H9 (cell line): Measurements from ENCODE around the gene TBC1D24. TPM values are rescaled to one million over a fixed set of nuclear protein-coding genes. Genes with fewer than 3 reads are reported as not detected.
A peak's percentile ranks its signal among the peaks of the same experiment; 100 is the strongest.
"Not testable (repeated sequence)": the region's sequence is repeated elsewhere in the genome, so short reads cannot be mapped to it uniquely, and the experiment has no call there.

ENCODE experiments used
- DNase-seq: peaks from one replicate; pipeline ENCODE4 v3.0.0-alpha.2; 2017
- H2AFZ ChIP-seq: one replicate; pipeline ENCODE4 v1.6.1; 2013; ENCODE audit warnings: mild to moderate bottlenecking, low read length, control low read depth, moderate library complexity
- H2AK5ac ChIP-seq: 2 replicates; pipeline ENCODE4 v1.6.1; 2013; ENCODE audit warnings: low read length, control low read depth, mixed read lengths; ENCODE audit not compliant: insufficient read length
- H2BK120ac ChIP-seq: one replicate; pipeline ENCODE4 v1.6.1; 2013; ENCODE audit warnings: low read depth, mild to moderate bottlenecking, low read length, control low read depth, inconsistent platforms; ENCODE audit not compliant: poor library complexity, severe bottlenecking
- H2BK12ac ChIP-seq: 2 replicates; pipeline ENCODE4 v1.6.1; 2013; ENCODE audit warnings: low read length, control low read depth, mixed read lengths, low read depth; ENCODE audit not compliant: insufficient read length
- H2BK15ac ChIP-seq: 2 replicates; pipeline ENCODE4 v1.6.1; 2013; ENCODE audit warnings: low read depth, low read length, control low read depth
- H2BK20ac ChIP-seq: one replicate; pipeline ENCODE4 v1.6.1; 2013; ENCODE audit warnings: low read depth, mild to moderate bottlenecking, low read length, control low read depth, inconsistent platforms; ENCODE audit not compliant: poor library complexity, severe bottlenecking
- H2BK5ac ChIP-seq: 2 replicates; pipeline ENCODE4 v1.6.1; 2013; ENCODE audit warnings: low read length, control low read depth, mixed read lengths; ENCODE audit not compliant: insufficient read length
- H3K14ac ChIP-seq: 2 replicates; pipeline ENCODE4 v1.6.1; 2013; ENCODE audit warnings: low read length, control low read depth; ENCODE audit not compliant: insufficient read depth
- H3K18ac ChIP-seq: 2 replicates; pipeline ENCODE4 v1.6.1; 2013; ENCODE audit warnings: low read depth, mild to moderate bottlenecking, mixed read lengths, low read length, control low read depth; ENCODE audit not compliant: insufficient read length
- H3K23ac ChIP-seq: 2 replicates; pipeline ENCODE4 v1.6.1; 2013; ENCODE audit warnings: low read length, control low read depth, mixed read lengths, low read depth; ENCODE audit not compliant: insufficient read length
- H3K23me2 ChIP-seq: 2 replicates; pipeline ENCODE4 v1.6.1; 2013; ENCODE audit warnings: low read depth, mild to moderate bottlenecking, mixed read lengths, low read length, control low read depth; ENCODE audit not compliant: insufficient read length, poor library complexity, severe bottlenecking
- H3K27ac ChIP-seq: 2 replicates; pipeline ENCODE4 v1.5.1; 2013; ENCODE audit warnings: low read length, control low read depth, mixed read lengths, low read depth; ENCODE audit not compliant: insufficient read length
- H3K27me3 ChIP-seq: 2 replicates; pipeline ENCODE4 v1.6.1; 2013; ENCODE audit warnings: low read length, control low read depth, inconsistent platforms; ENCODE audit not compliant: insufficient read depth
- H3K4ac ChIP-seq: 2 replicates; pipeline ENCODE4 v1.6.1; 2013; ENCODE audit warnings: low read depth, mild to moderate bottlenecking, control low read depth, inconsistent platforms, low read length, moderate library complexity
- H3K4me1 ChIP-seq: 2 replicates; pipeline ENCODE4 v1.6.1; 2013; ENCODE audit warnings: low read length, control low read depth, inconsistent platforms; ENCODE audit not compliant: insufficient read depth
- H3K4me2 ChIP-seq: 2 replicates; pipeline ENCODE4 v1.6.1; 2013; ENCODE audit warnings: low read length, control low read depth, mixed read lengths; ENCODE audit not compliant: insufficient read length, insufficient read depth
- H3K56ac ChIP-seq: 2 replicates; pipeline ENCODE4 v1.6.1; 2013; ENCODE audit warnings: low read depth, mild to moderate bottlenecking, mixed read lengths, low read length, control low read depth; ENCODE audit not compliant: insufficient read length
- H3K79me1 ChIP-seq: 2 replicates; pipeline ENCODE4 v1.6.1; 2013; ENCODE audit warnings: low read depth, mild to moderate bottlenecking, moderate library complexity, low read length, control low read depth, inconsistent platforms; ENCODE audit not compliant: insufficient read depth, poor library complexity, severe bottlenecking
- H3K79me2 ChIP-seq: 2 replicates; pipeline ENCODE4 v1.6.1; 2013; ENCODE audit warnings: low read length, control low read depth, inconsistent platforms; ENCODE audit not compliant: insufficient read depth
- H3K9ac ChIP-seq: 2 replicates; pipeline ENCODE4 v1.6.1; 2013; ENCODE audit warnings: low read length, control low read depth, mixed read lengths; ENCODE audit not compliant: insufficient read length; ENCODE audit errors: extremely low read depth
- H3K9me3 ChIP-seq: one replicate; pipeline ENCODE4 v1.6.1; 2013; ENCODE audit warnings: low read depth, low read length, inconsistent platforms; ENCODE audit not compliant: control insufficient read depth
- H3T11ph ChIP-seq: one replicate; pipeline ENCODE4 v1.6.1; 2013; ENCODE audit warnings: mild to moderate bottlenecking, low read length, control low read depth, inconsistent platforms
- H4K20me1 ChIP-seq: one replicate; pipeline ENCODE4 v1.6.1; 2013; ENCODE audit not compliant: control insufficient read depth, insufficient read length, insufficient read depth
- H4K5ac ChIP-seq: 2 replicates; pipeline ENCODE4 v1.6.1; 2013; ENCODE audit warnings: low read depth, mild to moderate bottlenecking, mixed read lengths, low read length, control low read depth; ENCODE audit not compliant: insufficient read length
- H4K8ac ChIP-seq: replicated peaks from 2 replicates; pipeline ENCODE4 v1.6.1; 2013; ENCODE audit warnings: low read length, control low read depth, mixed read lengths, low read depth; ENCODE audit not compliant: insufficient read length
- H4K91ac ChIP-seq: 2 replicates; pipeline ENCODE4 v1.6.1; 2013; ENCODE audit warnings: low read depth, mild to moderate bottlenecking, moderate library complexity, mixed read lengths, low read length, control low read depth; ENCODE audit not compliant: insufficient read length
- H3K27ac Mint-ChIP-seq, 3 experiments: 2 replicates in 2 of 3; 3 replicates in 1 of 3; pipeline ENCODE4 v1.8.0; 2020 to 2021; ENCODE audit warnings: mixed read lengths in 3 of 3, mild to moderate bottlenecking in 1 of 3, moderate library complexity in 1 of 3
- H3K27me3 Mint-ChIP-seq: 2 replicates; pipeline ENCODE4 v1.8.0; 2021; ENCODE audit warnings: low read depth, mild to moderate bottlenecking, moderate library complexity, mixed read lengths
- H3K36me3 Mint-ChIP-seq, 3 experiments: 2 replicates in 2 of 3; 3 replicates in 1 of 3; pipeline ENCODE4 v1.8.0; 2020 to 2021; ENCODE audit warnings: low read depth in 3 of 3, mixed read lengths in 3 of 3; ENCODE audit not compliant: insufficient read depth in 1 of 3
- H3K4me1 Mint-ChIP-seq, 2 experiments: 2 replicates each; pipeline ENCODE4 v1.8.0; 2020; ENCODE audit warnings: mixed read lengths in 2 of 2
- H3K4me3 Mint-ChIP-seq, 2 experiments: 2 replicates in 1 of 2; 3 replicates in 1 of 2; pipeline ENCODE4 v1.8.0; 2020 to 2021; ENCODE audit warnings: mild to moderate bottlenecking in 2 of 2, mixed read lengths in 2 of 2, moderate library complexity in 1 of 2
- H3K9me3 Mint-ChIP-seq, 2 experiments: 2 replicates in 1 of 2; 3 replicates in 1 of 2; pipeline ENCODE4 v1.8.0; 2020; ENCODE audit warnings: mild to moderate bottlenecking in 2 of 2, mixed read lengths in 2 of 2, moderate library complexity in 1 of 2
- WGBS: extraction: QIAGEN DNeasy Blood & Tissue Kit; methylation state at CpG from one replicate; pipeline ENCODE4 v1.1.7; 2013; ENCODE audit warnings: missing lambda C conversion rate, low lambda C conversion rate, mixed read lengths; ENCODE audit not compliant: insufficient read length; ENCODE audit errors: extremely low coverage; 5-methylcytosine and 5-hydroxymethylcytosine counted together
- total RNA-seq: library from RNA; stranded (reverse); gene quantifications from 2 replicates; pipeline ENCODE4 v1.2.1, GENCODE V29; 2021
- TF ChIP-seq, protein P1 (sequence below): fragments of 200-600 bp; sonication (generic); conservative IDR thresholded peaks from 3 replicates; pipeline ENCODE4 v1.8.0; 2021; ENCODE audit warnings: antibody characterized with exemption, mild to moderate bottlenecking

The TBC1D24 gene
- total RNA-seq, 1 experiment from 2014 or later, result 19.0 TPM

DNA sequence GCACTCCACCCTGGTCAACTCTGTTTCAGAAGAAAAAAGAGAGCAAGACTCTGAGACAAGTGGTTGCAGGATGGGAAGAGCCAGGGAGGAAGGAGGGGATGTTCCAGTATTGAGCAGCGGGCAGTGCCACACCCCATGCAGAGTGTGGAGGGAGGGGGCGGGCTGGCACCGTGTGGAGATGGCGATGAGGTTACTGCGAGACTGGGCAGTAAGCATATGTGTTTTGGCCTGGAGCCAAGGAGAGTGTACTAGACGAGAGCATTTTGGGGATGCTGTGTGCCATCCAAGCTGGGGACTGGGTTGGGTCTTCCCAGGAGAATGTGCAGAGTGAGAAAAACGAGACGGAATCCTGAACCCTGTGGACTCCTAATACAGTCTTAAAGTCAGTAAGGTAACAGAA is 3.4 kb downstream of the TBC1D24 start:
- no peak overlapping the region for H3K18ac ChIP-seq
- H2AFZ ChIP-seq, result no peak overlapping the region
- H4K8ac ChIP-seq, result no peak overlapping the region
- H3K27me3 ChIP-seq, result peaks cover 1% of the 10 kb centered on the region; the same call in 1 of the 2 replicates
- H3K9ac ChIP-seq, result no peak overlapping the region
- H3K27me3 Mint-ChIP-seq, result peaks cover 19% of the 10 kb centered on the region
- no peaks in the 10 kb centered on the region; a peak in 1 of 7 replicates for H3K36me3 Mint-ChIP-seq
- no peak overlapping the region for H2BK15ac ChIP-seq
- no peak overlapping the region for H2BK5ac ChIP-seq
- peak overlapping the region in 1 of 3 experiments; percentile 65; a peak in 1 of 7 replicates for H3K27ac Mint-ChIP-seq
- H4K91ac ChIP-seq, result no peak overlapping the region
- no peaks in the 10 kb centered on the region for H3K9me3 ChIP-seq
- no peak overlapping the region for H3T11ph ChIP-seq
- no peak overlapping the region for H3K4me2 ChIP-seq
- no peaks in the 10 kb centered on the region for H3K4me1 ChIP-seq
- H3K56ac ChIP-seq, result no peak overlapping the region
- H2BK12ac ChIP-seq, result no peak overlapping the region
- no peaks in the 10 kb centered on the region for H3K79me1 ChIP-seq
- WGBS, result no CpG with 5 or more reads among the region's 8 CpGs
- H3K4me3 Mint-ChIP-seq, result no peak overlapping the region
- no peak overlapping the region for H2AK5ac ChIP-seq
- H4K20me1 ChIP-seq, result peaks cover 4% of the 10 kb centered on the region
- no peak overlapping the region for H3K4ac ChIP-seq
- H2BK20ac ChIP-seq, result no peak overlapping the region
- no peaks in the 10 kb centered on the region for H3K9me3 Mint-ChIP-seq
- peaks cover 6 to 8% of the 10 kb centered on the region in 2 experiments for H3K4me1 Mint-ChIP-seq
- no peak overlapping the region for H3K27ac ChIP-seq
- H3K79me2 ChIP-seq, result no peaks in the 10 kb centered on the region; the same call in 1 of the 2 replicates
- no peak for DNase-seq
- no peak overlapping the region for H3K14ac ChIP-seq
- no peak overlapping the region for H4K5ac ChIP-seq
- no peak overlapping the region for H3K23ac ChIP-seq
- no peak overlapping the region for H2BK120ac ChIP-seq
- H3K23me2 ChIP-seq, result peaks cover 6% of the 10 kb centered on the region
- TF ChIP-seq, protein P1, sequence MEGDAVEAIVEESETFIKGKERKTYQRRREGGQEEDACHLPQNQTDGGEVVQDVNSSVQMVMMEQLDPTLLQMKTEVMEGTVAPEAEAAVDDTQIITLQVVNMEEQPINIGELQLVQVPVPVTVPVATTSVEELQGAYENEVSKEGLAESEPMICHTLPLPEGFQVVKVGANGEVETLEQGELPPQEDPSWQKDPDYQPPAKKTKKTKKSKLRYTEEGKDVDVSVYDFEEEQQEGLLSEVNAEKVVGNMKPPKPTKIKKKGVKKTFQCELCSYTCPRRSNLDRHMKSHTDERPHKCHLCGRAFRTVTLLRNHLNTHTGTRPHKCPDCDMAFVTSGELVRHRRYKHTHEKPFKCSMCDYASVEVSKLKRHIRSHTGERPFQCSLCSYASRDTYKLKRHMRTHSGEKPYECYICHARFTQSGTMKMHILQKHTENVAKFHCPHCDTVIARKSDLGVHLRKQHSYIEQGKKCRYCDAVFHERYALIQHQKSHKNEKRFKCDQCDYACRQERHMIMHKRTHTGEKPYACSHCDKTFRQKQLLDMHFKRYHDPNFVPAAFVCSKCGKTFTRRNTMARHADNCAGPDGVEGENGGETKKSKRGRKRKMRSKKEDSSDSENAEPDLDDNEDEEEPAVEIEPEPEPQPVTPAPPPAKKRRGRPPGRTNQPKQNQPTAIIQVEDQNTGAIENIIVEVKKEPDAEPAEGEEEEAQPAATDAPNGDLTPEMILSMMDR, result no peak

DNA sequence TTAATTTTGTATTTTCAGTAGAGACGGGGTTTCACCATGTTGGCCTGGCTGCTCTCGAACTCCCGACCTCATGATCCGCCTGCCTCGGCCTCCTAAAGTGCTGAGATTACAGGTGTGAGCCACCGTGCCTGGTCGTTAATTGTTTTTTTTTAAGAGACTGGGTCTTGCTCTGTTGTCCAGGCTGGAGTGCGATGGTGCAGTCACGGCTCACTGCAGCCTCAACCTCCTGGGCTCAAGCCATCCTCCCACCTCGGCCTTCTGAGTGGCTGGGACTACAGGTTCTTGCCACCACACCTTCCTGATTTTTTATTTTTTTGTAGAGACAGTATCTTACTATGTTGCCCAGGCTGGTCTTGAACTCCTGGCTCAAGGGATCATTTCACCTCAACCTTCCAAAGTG is 5.1 kb downstream of the TBC1D24 start:
- H3K36me3 Mint-ChIP-seq, H3K27ac Mint-ChIP-seq, H4K8ac ChIP-seq, H2AFZ ChIP-seq, H3K4me1 ChIP-seq, H3K4me2 ChIP-seq, H2BK5ac ChIP-seq, H3K4me3 Mint-ChIP-seq, H2AK5ac ChIP-seq, H3K9me3 ChIP-seq, H3K27me3 ChIP-seq, H3K14ac ChIP-seq, H2BK20ac ChIP-seq, H3K56ac ChIP-seq, H3K27ac ChIP-seq, H4K20me1 ChIP-seq, H2BK12ac ChIP-seq, DNase-seq, H3K79me1 ChIP-seq, H3K9ac ChIP-seq, H3K9me3 Mint-ChIP-seq, H3K23ac ChIP-seq, H3K79me2 ChIP-seq, H3T11ph ChIP-seq, H2BK120ac ChIP-seq, H4K5ac ChIP-seq, H3K23me2 ChIP-seq, H3K18ac ChIP-seq, H2BK15ac ChIP-seq, H4K91ac ChIP-seq, H3K4ac ChIP-seq: not testable (repeated sequence)
- peaks cover 7 to 10% of the 10 kb centered on the region in 2 experiments for H3K4me1 Mint-ChIP-seq
- H3K27me3 Mint-ChIP-seq, result peaks cover 17% of the 10 kb centered on the region
- no CpG with 5 or more reads among the region's 10 CpGs for WGBS
